Neuronal stem cell (in vitro differentiated cells): ENCODE results near the gene CERK.
A peak's percentile ranks its signal among the peaks of the same experiment; 100 is the strongest.

Source experiments
- DNase-seq: peaks from one replicate; pipeline ENCODE4 v3.0.0-alpha.2; 2013; ENCODE audit warnings: low spot score
- H2AFZ ChIP-seq: one replicate; pipeline ENCODE4 v1.6.1; 2013; ENCODE audit warnings: mild to moderate bottlenecking, low read length, inconsistent platforms
- H2AK5ac ChIP-seq: 2 replicates; pipeline ENCODE4 v1.6.1; 2013; ENCODE audit warnings: low read depth, mild to moderate bottlenecking, inconsistent platforms, low read length, moderate library complexity, mixed read lengths
- H2BK120ac ChIP-seq: 2 replicates; pipeline ENCODE4 v1.6.1; 2013; ENCODE audit warnings: low read depth, mild to moderate bottlenecking, inconsistent platforms, low read length, moderate library complexity, mixed read lengths
- H2BK12ac ChIP-seq: one replicate; pipeline ENCODE4 v1.6.1; 2013; ENCODE audit warnings: low read length, inconsistent platforms
- H2BK15ac ChIP-seq: 2 replicates; pipeline ENCODE4 v1.6.1; 2013; ENCODE audit warnings: mild to moderate bottlenecking, low read length, inconsistent platforms, mixed read lengths
- H2BK5ac ChIP-seq: one replicate; pipeline ENCODE4 v1.6.1; 2013; ENCODE audit warnings: inconsistent platforms, mild to moderate bottlenecking, low read length, moderate library complexity
- H3K14ac ChIP-seq: one replicate; pipeline ENCODE4 v1.6.1; 2013; ENCODE audit warnings: low read length, inconsistent platforms
- H3K18ac ChIP-seq: 2 replicates; pipeline ENCODE4 v1.6.1; 2013; ENCODE audit warnings: low read length, inconsistent platforms
- H3K23ac ChIP-seq: 2 replicates; pipeline ENCODE4 v1.6.1; 2013; ENCODE audit warnings: low read depth, mild to moderate bottlenecking, mixed read lengths, low read length, inconsistent platforms; ENCODE audit not compliant: poor library complexity
- H3K27ac ChIP-seq: replicated peaks from 3 replicates; pipeline ENCODE4 v1.5.1; 2013; ENCODE audit warnings: low read length, inconsistent platforms
- H3K27me3 ChIP-seq, 3 experiments: 2 replicates each; pipeline ENCODE4 v1.6.1; 2013; ENCODE audit warnings: low read length in 3 of 3, mild to moderate bottlenecking in 2 of 3, inconsistent platforms in 1 of 3, low read depth in 1 of 3, mixed read lengths in 1 of 3, moderate library complexity in 1 of 3; ENCODE audit not compliant: control insufficient read depth in 3 of 3, insufficient read depth in 3 of 3
- H3K36me3 ChIP-seq, 2 donors: replicated peaks in 1 of 2; 2 replicates each; pipeline ENCODE4 v1.6.1; 2013; ENCODE audit warnings: low read length in 2 of 2; ENCODE audit not compliant: control insufficient read depth in 2 of 2, insufficient read depth in 2 of 2
- H3K4ac ChIP-seq: 2 replicates; pipeline ENCODE4 v1.6.1; 2013; ENCODE audit warnings: inconsistent platforms, mild to moderate bottlenecking, low read length, moderate library complexity
- H3K4me1 ChIP-seq, 2 donors: 1 replicate in 1 of 2; 2 replicates in 1 of 2; pipeline ENCODE4 v1.6.1; 2013; ENCODE audit warnings: low read length in 2 of 2, low read depth in 1 of 2; ENCODE audit not compliant: control insufficient read depth in 2 of 2, insufficient read depth in 1 of 2
- H3K4me2 ChIP-seq: one replicate; pipeline ENCODE4 v1.6.1; 2013; ENCODE audit warnings: mild to moderate bottlenecking, low read length, inconsistent platforms; ENCODE audit not compliant: insufficient read depth, poor library complexity, severe bottlenecking
- H3K4me3 ChIP-seq, 2 donors: 2 replicates each; pipeline ENCODE4 v1.5.1; 2013; ENCODE audit warnings: low read length in 2 of 2, mild to moderate bottlenecking in 2 of 2, inconsistent platforms in 1 of 2, moderate library complexity in 1 of 2
- H3K79me1 ChIP-seq: one replicate; pipeline ENCODE4 v1.6.1; 2013; ENCODE audit warnings: low read depth, mild to moderate bottlenecking, inconsistent platforms, low read length, moderate library complexity
- H3K9ac ChIP-seq: one replicate; pipeline ENCODE4 v1.6.1; 2013; ENCODE audit warnings: mild to moderate bottlenecking, low read depth, low read length, inconsistent platforms; ENCODE audit not compliant: poor library complexity
- H3K9me3 ChIP-seq, 2 donors: replicated peaks in 1 of 2; 2 replicates each; pipeline versions ENCODE3 to v1.6.1; 2013; ENCODE audit warnings: low read length in 2 of 2, mild to moderate bottlenecking in 2 of 2, inconsistent platforms in 1 of 2, low read depth in 1 of 2, mixed read lengths in 1 of 2, moderate library complexity in 1 of 2; ENCODE audit not compliant: control insufficient read depth in 2 of 2, insufficient read depth in 1 of 2
- H4K8ac ChIP-seq: one replicate; pipeline ENCODE4 v1.6.1; 2013; ENCODE audit warnings: low read depth, mild to moderate bottlenecking, inconsistent platforms, low read length, moderate library complexity
- H4K91ac ChIP-seq: one replicate; pipeline ENCODE4 v1.6.1; 2013; ENCODE audit warnings: low read length, low read depth, mild to moderate bottlenecking, inconsistent platforms; ENCODE audit not compliant: poor library complexity
- WGBS, 2 donors: extraction: QIAGEN DNeasy Blood & Tissue Kit; methylation state at CpG; one replicate each; pipeline ENCODE4 v1.1.7; 2013; ENCODE audit warnings: missing lambda C conversion rate in 2 of 2, mixed read lengths in 1 of 2; ENCODE audit not compliant: insufficient read length in 2 of 2, insufficient replicate concordance in 1 of 2; ENCODE audit errors: extremely low coverage in 2 of 2; 5-methylcytosine and 5-hydroxymethylcytosine counted together

The CERK gene

GRCh38 chr22:46703171-46703995, 34.7 kb downstream of the CERK start:
- Histone ChIP-seq H3K14ac (no peak overlapping the region), H3K4me3 (no peak overlapping the region), H3K18ac (no peak overlapping the region), H2BK12ac (no peak overlapping the region), H3K23ac (no peak overlapping the region), H4K8ac (no peak overlapping the region), H2BK15ac (no peak overlapping the region), H3K79me1 (peaks cover 8% of the 10 kb centered on the region), H2AK5ac (no peak overlapping the region), H2AFZ (no peak overlapping the region), H3K4me1 (no peaks in the 10 kb centered on the region), H3K9ac (no peak overlapping the region), H3K27ac (no peak overlapping the region), H3K36me3 (peaks cover 58 to 95% of the 10 kb centered on the region in 2 donors), H2BK120ac (no peak overlapping the region), H3K27me3 (no peaks in the 10 kb centered on the region), H3K4me2 (no peak overlapping the region), H2BK5ac (peak overlapping the region; percentile 24), H3K4ac (no peak overlapping the region), H4K91ac (no peak overlapping the region), H3K9me3 (no peaks in the 10 kb centered on the region)
- no peak for DNase-seq
- no CpG with 5 or more reads among the region's 26 CpGs for WGBS, 2 donors

- no peaks in the 10 kb centered on the region for H3K4me1 ChIP-seq
- H3K79me1 ChIP-seq, result peaks cover 10% of the 10 kb centered on the region
- H3K36me3 ChIP-seq, result peaks cover 51 to 91% of the 10 kb centered on the region in 2 donors
- DNase-seq, result no peak
- no peak overlapping the region for H2AFZ ChIP-seq
- no peak overlapping the region for H2AK5ac ChIP-seq
- H3K9ac ChIP-seq, result no peak overlapping the region
- no peak overlapping the region for H2BK5ac ChIP-seq
- no peak overlapping the region for H2BK15ac ChIP-seq
- peak overlapping the region; percentile 38 for H3K14ac ChIP-seq
- no peaks in the 10 kb centered on the region for H3K9me3 ChIP-seq
- H3K4me3 ChIP-seq, result peak overlapping the region in 1 of 2 donors; percentile 9
- H3K27me3 ChIP-seq, result no peaks in the 10 kb centered on the region
- peak overlapping the region; percentile 82 for H4K8ac ChIP-seq
- no peak overlapping the region for H3K18ac ChIP-seq
- peak overlapping the region; percentile 41 for H2BK12ac ChIP-seq
- peak overlapping the region; percentile 93 for H3K23ac ChIP-seq
- no peak overlapping the region for H3K4ac ChIP-seq
- H3K27ac ChIP-seq, result no peak overlapping the region
- H2BK120ac ChIP-seq, result no peak overlapping the region
- WGBS, 2 donors, result no CpG with 5 or more reads among the region's 33 CpGs
- peak overlapping the region; percentile 53 for H4K91ac ChIP-seq
- H3K4me2 ChIP-seq, result peak overlapping the region; percentile 11
These were observed 36.8 kb downstream of the CERK start for GRCh38 chr22:46701262-46701661.

DNA sequence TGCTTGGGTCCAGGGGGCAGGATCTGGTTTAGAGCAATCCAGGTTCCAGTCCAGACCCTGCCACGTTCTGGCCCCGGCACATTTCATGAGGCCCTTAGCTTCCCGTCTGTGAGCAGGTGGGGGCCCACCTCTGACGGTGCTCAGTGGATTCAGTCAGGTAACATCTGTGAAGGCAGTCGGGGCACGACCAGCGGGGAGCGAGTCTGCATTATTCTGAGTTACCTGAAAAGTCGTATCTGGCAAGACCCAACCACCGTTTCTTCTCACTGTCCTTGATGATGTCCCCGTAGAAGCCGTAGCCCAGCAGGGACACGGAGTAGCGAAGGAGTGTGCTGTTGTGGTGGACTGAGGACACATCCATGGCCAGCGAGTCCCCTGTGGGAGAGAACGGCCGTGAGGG, 39.0 kb downstream of the CERK start:
- H3K9me3 ChIP-seq, result no peaks in the 10 kb centered on the region
- peaks cover 61 to 95% of the 10 kb centered on the region in 2 donors for H3K36me3 ChIP-seq
- H4K8ac ChIP-seq, result peak overlapping the region; percentile 43
- WGBS, 2 donors, result no CpG with 5 or more reads among the region's 17 CpGs
- no peak overlapping the region for H2BK15ac ChIP-seq
- H3K4me1 ChIP-seq, result no peaks in the 10 kb centered on the region
- peaks cover 15% of the 10 kb centered on the region for H3K79me1 ChIP-seq
- no peak overlapping the region for H3K4me2 ChIP-seq
- H3K23ac ChIP-seq, result peak overlapping the region; percentile 55
- DNase-seq, result no peak
- H3K18ac ChIP-seq, result no peak overlapping the region
- no peak overlapping the region for H2BK12ac ChIP-seq
- no peak overlapping the region for H3K4me3 ChIP-seq
- no peak overlapping the region for H2AK5ac ChIP-seq
- H2AFZ ChIP-seq, result no peak overlapping the region
- no peak overlapping the region for H3K14ac ChIP-seq
- H3K27me3 ChIP-seq, result no peaks in the 10 kb centered on the region
- H3K4ac ChIP-seq, result no peak overlapping the region
- no peak overlapping the region for H4K91ac ChIP-seq
- no peak overlapping the region for H2BK5ac ChIP-seq
- no peak overlapping the region for H3K27ac ChIP-seq
- no peak overlapping the region for H3K9ac ChIP-seq
- no peak overlapping the region for H2BK120ac ChIP-seq

DNA sequence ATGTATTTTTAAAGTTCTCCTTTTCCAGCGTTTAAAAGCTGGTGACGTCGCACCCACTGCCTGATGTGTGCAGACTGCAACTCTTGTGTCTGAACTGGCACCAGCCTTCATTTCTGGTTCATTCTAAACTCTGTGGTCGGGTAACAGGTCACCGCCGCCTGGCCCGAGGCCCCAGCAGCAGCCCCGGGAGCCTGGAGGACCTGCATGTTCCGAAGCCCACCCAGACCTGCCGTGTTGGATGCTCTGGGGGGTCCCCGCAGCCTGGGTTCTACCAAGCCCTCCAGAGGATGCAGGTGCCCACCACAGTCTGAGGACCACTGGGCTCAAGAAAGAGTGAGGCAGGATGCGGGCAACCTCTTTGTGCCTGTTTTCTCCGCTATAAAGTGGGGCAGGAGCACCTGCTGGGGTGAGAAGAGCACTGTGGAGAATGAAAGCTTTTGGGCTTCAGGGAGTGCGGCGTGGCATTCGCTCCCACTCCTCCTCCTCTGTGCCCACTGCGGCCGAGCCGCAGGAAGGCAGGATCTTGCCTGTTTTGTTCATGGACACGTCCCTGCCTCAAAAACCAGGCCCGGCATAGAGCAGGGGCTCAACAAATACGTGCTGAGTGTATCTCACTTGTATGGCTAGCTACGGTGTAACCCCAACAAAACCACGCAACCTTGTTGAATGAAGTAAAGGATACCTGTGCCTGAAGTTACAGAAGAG, 40.1 kb downstream of the CERK start:
- Histone ChIP-seq H3K79me1 (peaks cover 13% of the 10 kb centered on the region), H3K4me2 (no peak overlapping the region), H3K27me3 (no peaks in the 10 kb centered on the region), H3K36me3 (peaks cover 60 to 95% of the 10 kb centered on the region in 2 donors), H2AK5ac (no peak overlapping the region), H2BK120ac (no peak overlapping the region), H3K9ac (no peak overlapping the region), H3K4ac (no peak overlapping the region), H2BK12ac (no peak overlapping the region), H2AFZ (no peak overlapping the region), H3K4me3 (no peak overlapping the region), H4K8ac (no peak overlapping the region), H3K9me3 (no peaks in the 10 kb centered on the region), H3K23ac (no peak overlapping the region), H4K91ac (no peak overlapping the region), H2BK5ac (no peak overlapping the region), H3K27ac (no peak overlapping the region), H3K18ac (no peak overlapping the region), H2BK15ac (no peak overlapping the region), H3K4me1 (no peaks in the 10 kb centered on the region), H3K14ac (no peak overlapping the region)
- WGBS, 2 donors, result no CpG with 5 or more reads among the region's 24 CpGs
- no peak for DNase-seq
